Astrocyte (in vitro differentiated cells and primary cell): ENCODE measurements around the gene CD244. TPM values are rescaled to one million over a fixed set of nuclear protein-coding genes. Genes with fewer than 3 reads are reported as not detected.

Experiments used
- DNase-seq: peaks from one replicate; pipeline ENCODE4 v3.0.0-alpha.2; 2010; ENCODE audit warnings: low read depth
- FAIRE-seq: peaks from 2 replicates; lab custom pipeline; 2011; peaks lifted over from hg19 to GRCh38; lab: Jason Lieb, UNC
- H2AFZ ChIP-seq: 2 replicates; pipeline ENCODE4 v1.6.0; 2012; ENCODE audit warnings: low read depth, low read length, inconsistent platforms
- H3K27ac ChIP-seq: 2 replicates; pipeline ENCODE4 v1.5.1; 2011; ENCODE audit warnings: low read depth, low read length, inconsistent platforms
- H3K27me3 ChIP-seq: 2 replicates; pipeline ENCODE4 v1.6.0; 2011; ENCODE audit warnings: low read length, inconsistent platforms; ENCODE audit not compliant: insufficient read depth
- H3K36me3 ChIP-seq: 2 replicates; pipeline ENCODE4 v1.5.1; 2011; ENCODE audit warnings: low read length, inconsistent platforms; ENCODE audit not compliant: insufficient read depth
- H3K4me1 ChIP-seq: 2 replicates; pipeline ENCODE4 v1.5.1; 2011; ENCODE audit warnings: low read length, inconsistent platforms; ENCODE audit not compliant: insufficient read depth
- H3K4me2 ChIP-seq: 2 replicates; pipeline ENCODE4 v1.6.0; 2012; ENCODE audit warnings: low read length, inconsistent platforms
- H3K4me3 ChIP-seq: 2 replicates; pipeline ENCODE4 v1.5.1; 2011; ENCODE audit warnings: low read depth, mild to moderate bottlenecking, low read length, inconsistent platforms; ENCODE audit not compliant: insufficient read depth
- H3K79me2 ChIP-seq: 2 replicates; pipeline ENCODE4 v1.6.0; 2012; ENCODE audit warnings: mild to moderate bottlenecking, low read length, inconsistent platforms; ENCODE audit not compliant: insufficient read depth
- H3K9ac ChIP-seq: 2 replicates; pipeline ENCODE4 v1.6.0; 2012; ENCODE audit warnings: mild to moderate bottlenecking, low read length, inconsistent platforms
- H3K9me3 ChIP-seq: 2 replicates; pipeline ENCODE4 v1.5.1; 2012; ENCODE audit warnings: low read depth, mild to moderate bottlenecking, low read length, inconsistent platforms; ENCODE audit not compliant: insufficient read depth
- H4K20me1 ChIP-seq: 2 replicates; pipeline ENCODE4 v1.6.0; 2012; ENCODE audit warnings: low read length, inconsistent platforms; ENCODE audit not compliant: insufficient read depth
- H3K27ac Mint-ChIP-seq: one replicate; pipeline ENCODE4 v1.8.0; 2021; ENCODE audit warnings: mild to moderate bottlenecking, mixed read lengths; ENCODE audit not compliant: unreplicated experiment
- H3K27me3 Mint-ChIP-seq: one replicate; pipeline ENCODE4 v1.8.0; 2021; ENCODE audit warnings: low read depth, mixed read lengths; ENCODE audit not compliant: unreplicated experiment
- H3K36me3 Mint-ChIP-seq: one replicate; pipeline ENCODE4 v1.8.0; 2021; ENCODE audit warnings: low read depth, mixed read lengths; ENCODE audit not compliant: unreplicated experiment
- H3K4me1 Mint-ChIP-seq: one replicate; pipeline ENCODE4 v1.8.0; 2021; ENCODE audit warnings: low read depth, mixed read lengths; ENCODE audit not compliant: unreplicated experiment
- H3K4me3 Mint-ChIP-seq: one replicate; pipeline ENCODE4 v1.8.0; 2021; ENCODE audit warnings: mild to moderate bottlenecking, moderate library complexity, mixed read lengths; ENCODE audit not compliant: unreplicated experiment
- H3K9me3 Mint-ChIP-seq: one replicate; pipeline ENCODE4 v1.8.0; 2021; ENCODE audit warnings: mild to moderate bottlenecking, mixed read lengths; ENCODE audit not compliant: unreplicated experiment
- EZH2 ChIP-seq: IDR thresholded peaks from 2 replicates; pipeline ENCODE4 v1.6.1; 2012; ENCODE audit warnings: mild to moderate bottlenecking, low read length, inconsistent platforms; ENCODE audit not compliant: insufficient read depth
- total RNA-seq: library from RNA; stranded (reverse); gene quantifications from 2 replicates; pipeline ENCODE4 v1.2.1, GENCODE V29; 2021
- TF ChIP-seq, protein P1 (sequence below): IDR thresholded peaks from 2 replicates; pipeline ENCODE4 v1.5.1; 2011; ENCODE audit warnings: low read depth, mild to moderate bottlenecking, inconsistent platforms, low read length, moderate library complexity; ENCODE audit not compliant: insufficient read depth

Gene CD244
- total RNA-seq, 1 donor from 2014 or later = not detected

DNA sequence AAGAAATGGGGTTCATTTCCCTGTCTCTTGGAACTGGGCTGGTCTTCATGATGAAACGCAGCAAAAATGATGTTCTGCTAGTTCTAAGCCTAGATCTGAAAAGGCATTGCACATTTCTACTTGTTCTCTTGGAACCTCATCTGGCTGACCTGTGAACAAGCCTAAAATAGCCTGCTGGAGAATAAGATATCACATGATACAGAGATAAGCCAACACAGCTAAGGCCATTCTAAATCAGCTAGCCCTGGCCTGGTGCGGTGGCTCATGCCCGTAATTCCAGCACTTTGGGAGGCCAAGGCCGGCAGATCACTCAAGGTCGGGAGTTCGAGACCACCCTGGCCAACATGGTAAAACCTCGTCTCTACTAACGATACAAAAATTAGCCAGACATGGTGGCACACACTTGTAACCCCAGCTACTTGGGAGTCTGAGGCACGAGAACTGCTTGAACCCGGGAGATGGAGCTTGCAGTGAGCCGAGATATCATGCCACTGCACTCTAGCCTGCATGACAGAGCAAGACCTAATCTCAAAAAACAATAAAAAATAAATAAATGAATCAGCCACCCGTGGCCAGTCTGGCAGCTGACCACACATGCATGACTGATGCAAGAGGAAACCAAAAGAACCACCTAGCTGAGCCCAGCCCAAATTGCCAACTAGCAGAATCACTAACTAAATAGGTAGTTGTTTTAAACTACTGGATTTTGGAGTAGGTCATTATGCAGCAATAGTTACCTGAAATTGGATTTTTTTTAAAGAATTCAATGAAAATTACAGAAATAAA, 18.0 kb downstream of the CD244 start:
- H3K36me3 ChIP-seq = no peaks in the 10 kb centered on the region
- no peak overlapping the region for H3K27ac ChIP-seq
- H3K4me3 ChIP-seq = no peak overlapping the region
- no peaks in the 10 kb centered on the region for H3K4me1 ChIP-seq
- H2AFZ ChIP-seq = no peak overlapping the region
- no peaks in the 10 kb centered on the region for H3K4me1 Mint-ChIP-seq
- H3K9me3 ChIP-seq = no peaks in the 10 kb centered on the region
- H3K9ac ChIP-seq = no peak overlapping the region
- no peaks in the 10 kb centered on the region for H3K79me2 ChIP-seq
- no peak overlapping the region for H3K27ac Mint-ChIP-seq
- DNase-seq (no peak), FAIRE-seq (no peak)
- no peaks in the 10 kb centered on the region for H3K27me3 ChIP-seq
- H4K20me1 ChIP-seq = no peaks in the 10 kb centered on the region
- H3K4me3 Mint-ChIP-seq = no peak overlapping the region
- H3K4me2 ChIP-seq = no peak overlapping the region
- H3K36me3 Mint-ChIP-seq = no peaks in the 10 kb centered on the region
- TF ChIP-seq, protein P1, sequence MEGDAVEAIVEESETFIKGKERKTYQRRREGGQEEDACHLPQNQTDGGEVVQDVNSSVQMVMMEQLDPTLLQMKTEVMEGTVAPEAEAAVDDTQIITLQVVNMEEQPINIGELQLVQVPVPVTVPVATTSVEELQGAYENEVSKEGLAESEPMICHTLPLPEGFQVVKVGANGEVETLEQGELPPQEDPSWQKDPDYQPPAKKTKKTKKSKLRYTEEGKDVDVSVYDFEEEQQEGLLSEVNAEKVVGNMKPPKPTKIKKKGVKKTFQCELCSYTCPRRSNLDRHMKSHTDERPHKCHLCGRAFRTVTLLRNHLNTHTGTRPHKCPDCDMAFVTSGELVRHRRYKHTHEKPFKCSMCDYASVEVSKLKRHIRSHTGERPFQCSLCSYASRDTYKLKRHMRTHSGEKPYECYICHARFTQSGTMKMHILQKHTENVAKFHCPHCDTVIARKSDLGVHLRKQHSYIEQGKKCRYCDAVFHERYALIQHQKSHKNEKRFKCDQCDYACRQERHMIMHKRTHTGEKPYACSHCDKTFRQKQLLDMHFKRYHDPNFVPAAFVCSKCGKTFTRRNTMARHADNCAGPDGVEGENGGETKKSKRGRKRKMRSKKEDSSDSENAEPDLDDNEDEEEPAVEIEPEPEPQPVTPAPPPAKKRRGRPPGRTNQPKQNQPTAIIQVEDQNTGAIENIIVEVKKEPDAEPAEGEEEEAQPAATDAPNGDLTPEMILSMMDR = no peak
- no peak for TF ChIP-seq EZH2
- peaks cover 30% of the 10 kb centered on the region for H3K27me3 Mint-ChIP-seq
- H3K9me3 Mint-ChIP-seq = no peaks in the 10 kb centered on the region

DNA sequence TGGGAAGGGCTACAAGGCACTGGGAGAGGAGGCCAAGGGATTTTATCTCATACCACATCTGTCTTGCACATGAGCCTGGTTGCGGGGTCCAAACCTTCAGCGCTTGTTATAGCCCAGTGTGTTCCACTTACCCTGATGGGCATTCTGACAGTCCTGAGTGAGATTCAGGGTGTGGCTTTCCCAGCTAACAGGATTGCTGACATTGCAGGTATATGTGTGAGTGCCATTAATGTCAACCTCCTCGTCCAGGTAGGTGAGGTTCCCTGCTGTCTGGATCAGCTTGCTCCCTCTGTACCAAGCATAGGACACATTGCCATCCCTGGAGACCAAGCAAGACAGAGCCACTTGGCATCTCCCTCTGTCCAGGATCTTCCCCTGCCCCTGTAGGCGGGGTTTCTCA, 21.6 kb downstream of the CD244 start:
- Mint-ChIP-seq H3K9me3 (no peaks in the 10 kb centered on the region), H3K36me3 (no peaks in the 10 kb centered on the region), H3K27ac (no peak overlapping the region), H3K4me3 (no peak overlapping the region), H3K27me3 (peaks cover 28% of the 10 kb centered on the region), H3K4me1 (peaks cover 3% of the 10 kb centered on the region)
- no peak overlapping the region for H3K4me2 ChIP-seq
- H3K27me3 ChIP-seq = no peaks in the 10 kb centered on the region
- H3K27ac ChIP-seq = no peak overlapping the region
- H3K9ac ChIP-seq = no peak overlapping the region
- H3K36me3 ChIP-seq = no peaks in the 10 kb centered on the region
- no peaks in the 10 kb centered on the region for H3K79me2 ChIP-seq
- FAIRE-seq (no peak), DNase-seq (no peak)
- no peaks in the 10 kb centered on the region for H3K9me3 ChIP-seq
- H2AFZ ChIP-seq = no peak overlapping the region
- no peaks in the 10 kb centered on the region for H4K20me1 ChIP-seq
- no peak for TF ChIP-seq EZH2
- TF ChIP-seq, protein P1 = no peak
- peaks cover 3% of the 10 kb centered on the region for H3K4me1 ChIP-seq
- H3K4me3 ChIP-seq = no peak overlapping the region

DNA sequence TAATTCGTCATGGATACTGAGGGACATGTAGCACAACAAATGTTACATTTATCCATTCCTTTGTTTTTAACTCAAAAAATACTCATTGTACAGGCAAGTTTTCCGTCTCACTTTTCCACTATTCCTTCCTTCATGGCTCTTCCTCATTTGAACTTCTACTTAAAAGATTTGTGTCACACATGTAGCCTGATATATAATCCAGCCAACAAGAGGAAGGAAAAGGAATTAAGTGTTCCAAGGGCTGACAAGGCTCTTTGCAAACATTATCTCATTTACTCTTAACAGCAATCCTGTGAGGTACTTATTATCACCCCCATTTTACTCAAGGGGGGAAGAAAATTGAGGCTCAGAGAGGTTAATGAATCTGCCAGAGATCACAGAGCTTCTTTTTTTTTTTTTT, 22.9 kb downstream of the CD244 start:
- H3K4me2 ChIP-seq = no peak overlapping the region
- no peak overlapping the region for H3K9ac ChIP-seq
- peaks cover 3% of the 10 kb centered on the region for H3K4me1 ChIP-seq
- FAIRE-seq = no peak
- Mint-ChIP-seq H3K9me3 (no peaks in the 10 kb centered on the region), H3K27ac (no peak overlapping the region), H3K27me3 (peaks cover 36% of the 10 kb centered on the region), H3K4me1 (peaks cover 3% of the 10 kb centered on the region), H3K4me3 (no peak overlapping the region), H3K36me3 (no peaks in the 10 kb centered on the region)
- no peak overlapping the region for H3K27ac ChIP-seq
- no peak overlapping the region for H3K4me3 ChIP-seq
- no peak for DNase-seq
- TF ChIP-seq, protein P1 = no peak
- TF ChIP-seq EZH2 = no peak
- no peaks in the 10 kb centered on the region for H3K9me3 ChIP-seq
- H3K79me2 ChIP-seq = no peaks in the 10 kb centered on the region
- no peaks in the 10 kb centered on the region for H3K36me3 ChIP-seq
- no peak overlapping the region for H2AFZ ChIP-seq
- no peaks in the 10 kb centered on the region for H3K27me3 ChIP-seq
- no peaks in the 10 kb centered on the region for H4K20me1 ChIP-seq
